ENCODE measurements around the gene CD244.

- TF ChIP-seq CTCF (IDR thresholded peaks at IDR 0.05 in 8 of 11, conservative IDR thresholded peaks at IDR 0.05 in 3 of 11): no peak
- no peak for TF ChIP-seq POLR2A (IDR thresholded peaks at IDR 0.05)
- TF ChIP-seq POLR2AphosphoS5 (IDR thresholded peaks at IDR 0.05): no peak
Observed at GRCh38 chr1:160907976-160908375, 45.3 kb upstream of the CD244 start.
